Loucy (cell line): Measurements from ENCODE around the gene SLC5A3.

ENCODE experiments used
- CTCF ChIP-seq: fragments of 200-600 bp; sonication (generic); conservative IDR thresholded peaks from 2 replicates; pipeline ENCODE4 v1.5.1; 2014; ENCODE audit warnings: mild to moderate bottlenecking, antibody characterized with exemption, low read length
- EZH2phosphoT487 ChIP-seq: fragments of 200-600 bp; IDR thresholded peaks from 2 replicates; pipeline ENCODE4 v1.6.1; 2018; ENCODE audit warnings: antibody characterized with exemption, mild to moderate bottlenecking, moderate library complexity, borderline replicate concordance

DNA sequence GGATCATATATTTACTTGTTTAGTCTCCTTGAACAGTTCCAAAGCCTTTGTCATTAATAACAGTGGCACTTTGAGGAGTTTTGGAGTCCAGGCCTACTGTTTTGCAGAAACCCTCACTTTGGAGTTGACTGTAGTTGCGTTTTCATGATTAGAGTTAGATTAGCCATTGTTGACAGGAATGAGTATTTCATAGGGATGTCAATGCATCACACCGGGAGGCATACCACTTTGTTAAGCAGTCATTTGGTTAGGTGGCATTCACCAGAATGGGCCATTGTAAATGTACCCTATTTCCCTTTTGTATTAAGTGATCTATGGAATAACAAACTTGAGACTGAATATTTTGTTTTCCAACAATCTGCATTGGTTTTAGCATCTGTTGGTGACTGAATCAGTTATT, 11.8 kb downstream of the SLC5A3 start:
- no peak for TF ChIP-seq CTCF
- TF ChIP-seq EZH2phosphoT487 = no peak
